Measurements from ENCODE around the gene ARL14. TPM values are rescaled to one million over a fixed set of nuclear protein-coding genes. Genes with fewer than 3 reads are reported as not detected.

Gene ARL14
- total RNA-seq, 1 donor from 2014 or later = not detected

- TF ChIP-seq, protein P1, sequence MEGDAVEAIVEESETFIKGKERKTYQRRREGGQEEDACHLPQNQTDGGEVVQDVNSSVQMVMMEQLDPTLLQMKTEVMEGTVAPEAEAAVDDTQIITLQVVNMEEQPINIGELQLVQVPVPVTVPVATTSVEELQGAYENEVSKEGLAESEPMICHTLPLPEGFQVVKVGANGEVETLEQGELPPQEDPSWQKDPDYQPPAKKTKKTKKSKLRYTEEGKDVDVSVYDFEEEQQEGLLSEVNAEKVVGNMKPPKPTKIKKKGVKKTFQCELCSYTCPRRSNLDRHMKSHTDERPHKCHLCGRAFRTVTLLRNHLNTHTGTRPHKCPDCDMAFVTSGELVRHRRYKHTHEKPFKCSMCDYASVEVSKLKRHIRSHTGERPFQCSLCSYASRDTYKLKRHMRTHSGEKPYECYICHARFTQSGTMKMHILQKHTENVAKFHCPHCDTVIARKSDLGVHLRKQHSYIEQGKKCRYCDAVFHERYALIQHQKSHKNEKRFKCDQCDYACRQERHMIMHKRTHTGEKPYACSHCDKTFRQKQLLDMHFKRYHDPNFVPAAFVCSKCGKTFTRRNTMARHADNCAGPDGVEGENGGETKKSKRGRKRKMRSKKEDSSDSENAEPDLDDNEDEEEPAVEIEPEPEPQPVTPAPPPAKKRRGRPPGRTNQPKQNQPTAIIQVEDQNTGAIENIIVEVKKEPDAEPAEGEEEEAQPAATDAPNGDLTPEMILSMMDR (IDR thresholded peaks at IDR 0.05) = no peak
- DNase-seq (ENCODE audit: low spot score in 2 of 2) = no peak
- intact Hi-C loops (cut with DNase I) = no loop called here
- Histone ChIP-seq H3K4me3 (no peak overlapping the region), H3K27me3 (no peaks in the 10 kb centered on the region), H3K27ac (no peak overlapping the region), H3K4me1 (no peaks in the 10 kb centered on the region), H3K9me3 (no peaks in the 10 kb centered on the region), H3K36me3 (no peaks in the 10 kb centered on the region)
Measured at GRCh38 chr3:160667452-160667851, 9.5 kb upstream of the ARL14 start.

- H3K4me3 ChIP-seq = no peak overlapping the region
- H3K27ac ChIP-seq = no peak overlapping the region
- no peaks in the 10 kb centered on the region for H3K27me3 ChIP-seq
- DNase-seq (ENCODE audit: low spot score in 2 of 2) = no peak
- H3K9me3 ChIP-seq = no peaks in the 10 kb centered on the region
- no peaks in the 10 kb centered on the region for H3K36me3 ChIP-seq
- TF ChIP-seq, protein P1 (IDR thresholded peaks at IDR 0.05) = no peak
- no peaks in the 10 kb centered on the region for H3K4me1 ChIP-seq
- intact Hi-C loops (cut with DNase I) = no loop called here
Measured at GRCh38 chr3:160668454-160668853, 8.5 kb upstream of the ARL14 start.

GRCh38 chr3:160671231-160671630, 5.7 kb upstream of the ARL14 start:
- intact Hi-C loops (cut with DNase I) = no loop called here
- Histone ChIP-seq H3K27ac (no peak overlapping the region), H3K27me3 (no peaks in the 10 kb centered on the region), H3K36me3 (no peaks in the 10 kb centered on the region), H3K4me1 (no peaks in the 10 kb centered on the region), H3K4me3 (no peak overlapping the region), H3K9me3 (no peaks in the 10 kb centered on the region)
- no peak for DNase-seq (ENCODE audit: low spot score in 2 of 2)
- TF ChIP-seq, protein P1 (IDR thresholded peaks at IDR 0.05) = no peak

GRCh38 chr3:160671995-160672394, 5.0 kb upstream of the ARL14 start:
- intact Hi-C loops (cut with DNase I) = no loop called here
- Histone ChIP-seq H3K27ac (no peak overlapping the region), H3K36me3 (no peaks in the 10 kb centered on the region), H3K9me3 (no peaks in the 10 kb centered on the region), H3K4me1 (no peaks in the 10 kb centered on the region), H3K27me3 (no peaks in the 10 kb centered on the region), H3K4me3 (no peak overlapping the region)
- no peak for DNase-seq (ENCODE audit: low spot score in 2 of 2)
- TF ChIP-seq, protein P1 (IDR thresholded peaks at IDR 0.05) = no peak

- Histone ChIP-seq H3K27ac (no peak overlapping the region), H3K9me3 (no peaks in the 10 kb centered on the region), H3K4me1 (no peaks in the 10 kb centered on the region), H3K4me3 (no peak overlapping the region), H3K36me3 (no peaks in the 10 kb centered on the region), H3K27me3 (no peaks in the 10 kb centered on the region)
- DNase-seq (ENCODE audit: low spot score in 2 of 2) = no peak
- TF ChIP-seq, protein P1 (IDR thresholded peaks at IDR 0.05) = no peak
- intact Hi-C loops (cut with DNase I) = no loop called here
Measured at GRCh38 chr3:160673188-160673587, 3.8 kb upstream of the ARL14 start.

DNA sequence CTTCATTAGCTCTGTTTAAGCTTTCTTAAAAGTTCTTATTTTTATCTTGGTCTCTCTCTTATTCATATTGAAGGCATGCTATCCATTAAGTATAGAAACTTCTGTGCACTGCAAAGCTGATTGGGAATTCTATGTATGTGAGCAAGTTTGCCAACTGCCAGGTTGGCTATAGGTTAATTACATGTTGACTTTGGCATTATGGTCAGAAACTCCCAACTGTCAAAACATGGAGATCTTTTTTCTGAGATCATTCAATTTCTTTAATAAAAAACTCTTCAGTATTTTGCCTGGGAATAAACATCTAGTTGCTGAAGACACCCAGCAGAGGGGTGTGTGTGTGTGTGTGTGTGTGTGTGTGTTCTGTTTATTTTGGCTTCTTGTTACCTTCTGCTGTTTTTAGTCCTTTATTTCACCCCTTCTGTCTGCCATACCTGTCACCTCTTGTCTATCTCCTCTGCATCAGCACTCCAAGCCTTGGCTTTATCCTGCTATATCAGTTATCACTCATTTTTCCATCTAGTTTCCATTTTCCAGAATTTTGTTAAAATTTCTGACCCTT, 1.3 kb upstream of the ARL14 start:
- Histone ChIP-seq H3K4me1 (no peaks in the 10 kb centered on the region), H3K9me3 (no peaks in the 10 kb centered on the region), H3K36me3 (no peaks in the 10 kb centered on the region), H3K27me3 (no peaks in the 10 kb centered on the region), H3K4me3 (no peak overlapping the region), H3K27ac (no peak overlapping the region)
- intact Hi-C loops (cut with DNase I) = no loop called here
- TF ChIP-seq, protein P1 (IDR thresholded peaks at IDR 0.05) = no peak
- no peak for DNase-seq (ENCODE audit: low spot score in 2 of 2)

Data from ascending aorta (tissue), 2 donors.